ENCODE measurements around the gene CLDN20.

- no peak for TF ChIP-seq CTCF (IDR thresholded peaks at IDR 0.05)
- no peak for TF ChIP-seq POLR2AphosphoS5 (IDR thresholded peaks at IDR 0.05)
- TF ChIP-seq EP300 (IDR thresholded peaks at IDR 0.05) = no peak
- no peak for TF ChIP-seq POLR2A (IDR thresholded peaks at IDR 0.05; ENCODE audit: low read depth)
These were observed at the start of gene CLDN20 for GRCh38 chr6:155263373-155264063.
